Inflammatory macrophage treated with lipopolysaccharide for 1 hour (primary cell): ENCODE measurements around the gene PMEPA1.

Experiments used
- DNase-seq, 2 donors: peaks; one replicate each; pipeline ENCODE4 v3.0.0-alpha.2; 2020 to 2022

PMEPA1 gene

DNA sequence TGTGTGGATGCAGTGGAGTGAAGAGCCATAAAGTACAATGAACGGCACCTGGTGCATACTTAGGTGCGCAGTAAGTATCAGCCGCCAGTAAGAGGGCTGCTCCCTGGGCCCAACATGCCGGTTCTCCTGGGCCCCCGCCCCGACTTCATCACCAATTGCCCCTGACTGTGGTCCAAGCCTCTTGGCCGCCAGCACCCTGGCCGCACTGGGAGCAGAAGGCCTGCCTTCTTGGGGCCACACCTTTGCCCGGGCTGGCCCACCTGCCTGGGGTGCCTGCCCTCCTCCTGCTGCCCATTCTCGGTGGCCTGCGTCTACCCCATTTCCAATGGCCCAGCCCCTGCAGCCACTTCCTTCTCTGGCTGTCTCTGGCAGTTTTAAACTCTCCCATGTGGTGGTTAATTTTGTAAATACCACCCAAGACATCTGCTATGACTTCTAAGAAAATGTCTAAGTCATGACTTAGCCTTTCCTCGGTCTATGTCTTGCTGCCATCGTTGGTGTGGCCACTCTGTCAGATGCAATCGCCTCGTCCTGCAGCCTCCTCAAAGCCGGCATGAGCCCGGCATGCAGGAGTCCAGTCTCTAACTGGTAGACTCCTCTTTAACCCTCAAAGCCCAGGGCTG lies 36.8 kb downstream of the PMEPA1 start:
- DNase-seq, result no peak

DNA sequence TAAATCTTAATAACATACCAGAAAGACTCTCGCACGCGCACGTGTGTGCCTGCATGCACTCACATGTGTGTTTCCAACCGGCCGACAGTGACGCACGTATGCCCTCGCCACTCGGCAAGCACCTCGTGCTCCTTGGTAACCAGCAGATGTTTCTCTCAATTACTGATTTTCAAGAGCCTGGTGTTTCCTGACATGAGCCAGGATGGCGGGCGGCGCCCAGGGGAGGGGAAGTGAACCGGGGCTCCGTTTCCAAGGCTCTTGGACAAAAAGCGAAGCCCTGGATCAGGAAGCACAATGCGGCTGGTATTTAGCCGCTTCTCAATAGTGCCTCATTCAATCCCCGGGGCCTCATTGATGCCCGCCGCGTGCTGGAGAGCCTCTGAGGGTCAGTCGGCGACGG lies 37.7 kb downstream of the PMEPA1 start:
- DNase-seq, result peak; percentile 2 to 26

- DNase-seq, result peak; percentile 14 to 15
Observed at GRCh38 chr20:57671662-57672061, 38.2 kb downstream of the PMEPA1 start.

GRCh38 chr20:57671072-57671391 lies 38.8 kb downstream of the PMEPA1 start:
- DNase-seq, result no peak

- no peak for DNase-seq
Observed at GRCh38 chr20:57670288-57671071, 39.3 kb downstream of the PMEPA1 start.

- no peak for DNase-seq
Observed at GRCh38 chr20:57669632-57670031, 40.2 kb downstream of the PMEPA1 start.

GRCh38 chr20:57667924-57668782 lies 41.7 kb downstream of the PMEPA1 start:
- no peak for DNase-seq

DNA sequence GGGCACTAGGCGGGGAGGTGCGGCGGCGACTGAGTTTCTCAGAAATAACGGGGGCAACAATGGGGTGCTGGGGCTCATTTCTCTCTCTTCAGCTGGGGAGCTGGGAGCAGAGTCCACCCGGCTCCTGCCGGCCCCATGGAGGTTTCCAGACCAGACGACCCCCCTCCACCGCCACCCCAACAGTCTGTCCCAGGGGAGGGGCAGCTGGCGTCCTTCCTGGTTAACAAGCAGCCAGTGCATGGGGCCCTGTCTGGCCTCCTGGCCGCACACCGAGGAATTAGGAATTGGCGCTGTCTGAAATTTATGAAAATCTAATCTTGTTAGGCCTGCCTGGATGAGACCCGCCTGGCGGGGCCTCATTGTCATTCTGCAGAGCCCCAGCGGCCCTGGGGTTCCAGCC lies 42.4 kb downstream of the PMEPA1 start:
- DNase-seq, result no peak

- no peak for DNase-seq
Observed at GRCh38 chr20:57666834-57667157, 43.0 kb downstream of the PMEPA1 start.

- no peak for DNase-seq
Observed at GRCh38 chr20:57666106-57666833, 43.5 kb downstream of the PMEPA1 start.

- DNase-seq, result no peak
Observed at GRCh38 chr20:57665589-57665971, 44.2 kb downstream of the PMEPA1 start.

- no peak for DNase-seq
Observed at GRCh38 chr20:57664924-57665588, 44.8 kb downstream of the PMEPA1 start.

DNA sequence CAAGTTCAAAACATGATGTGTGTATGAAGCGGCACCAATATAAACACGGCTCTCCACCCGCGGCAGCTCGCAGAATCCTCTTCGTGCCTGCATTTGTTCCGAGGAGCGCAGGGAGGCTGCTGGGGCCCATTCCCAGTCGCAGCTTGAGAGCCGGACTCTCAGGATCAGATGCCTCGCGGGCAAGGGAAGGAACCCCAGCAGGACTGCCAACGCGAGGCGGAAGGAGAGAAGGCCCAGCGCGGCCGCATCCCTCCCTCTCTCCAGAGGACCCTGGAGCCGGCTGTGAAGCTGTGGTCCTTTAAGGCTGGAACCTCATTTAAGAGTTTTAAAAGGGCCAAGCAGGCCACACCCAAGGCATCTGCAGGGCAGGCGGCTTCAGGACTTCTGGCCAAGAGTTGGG lies 45.3 kb downstream of the PMEPA1 start:
- DNase-seq, result no peak

DNA sequence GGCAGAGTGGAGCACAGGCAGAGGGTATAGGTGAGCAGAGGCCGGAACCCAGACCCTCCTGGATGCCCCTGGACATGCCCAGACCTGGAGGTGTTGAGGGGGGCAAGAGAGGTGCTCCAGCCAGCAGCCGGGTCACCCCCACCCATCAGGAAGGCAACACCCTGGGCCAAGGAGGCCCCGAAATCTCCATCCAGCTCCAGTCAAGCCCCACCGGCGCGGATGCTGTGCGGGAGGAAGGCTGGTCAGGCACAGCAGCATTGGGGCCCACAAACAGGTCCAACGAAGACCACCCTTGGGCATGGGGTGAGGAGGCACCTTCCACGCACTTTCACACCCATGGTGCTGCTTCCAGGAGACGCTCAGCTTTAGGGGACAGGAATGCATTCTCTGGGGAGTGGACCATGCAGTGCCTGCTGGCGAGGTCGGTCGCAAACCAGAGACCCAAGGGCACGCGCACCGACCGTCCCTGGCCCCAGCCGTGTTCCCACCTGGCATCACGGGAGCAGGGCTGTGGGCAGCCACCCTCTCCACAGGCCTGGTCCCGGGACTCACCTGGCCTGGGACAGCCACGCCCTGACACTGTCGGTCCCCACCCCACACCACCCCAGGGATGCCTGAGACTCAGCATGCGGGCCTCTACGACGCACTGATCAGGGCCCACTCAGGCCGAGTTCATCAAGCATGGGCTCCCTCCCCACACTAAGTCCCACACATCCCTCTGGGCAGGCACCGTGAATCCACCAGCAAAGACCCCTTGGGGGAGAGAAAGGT lies 45.9 kb downstream of the PMEPA1 start:
- no peak for DNase-seq

DNA sequence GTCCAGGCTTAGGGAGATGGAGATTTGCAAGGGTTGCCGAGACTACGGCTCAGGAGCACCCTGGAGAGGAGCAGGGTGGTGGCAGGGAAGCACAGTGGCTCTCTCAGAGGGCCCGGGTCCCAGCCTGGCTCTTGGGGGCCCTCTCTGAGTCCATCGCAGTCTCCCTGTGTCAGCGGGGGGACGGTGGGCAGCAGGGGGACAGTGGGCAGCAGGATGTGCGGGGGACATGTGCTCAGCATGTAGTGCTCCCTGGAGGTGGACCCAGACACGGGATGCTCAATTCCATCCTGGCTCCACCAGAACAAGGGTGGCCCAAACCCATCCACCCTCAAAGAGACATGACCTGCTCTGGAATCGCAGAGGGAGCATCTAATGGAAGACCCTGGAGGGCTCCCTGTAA lies 46.6 kb downstream of the PMEPA1 start:
- no peak for DNase-seq

GRCh38 chr20:57662456-57663240 lies 47.2 kb downstream of the PMEPA1 start:
- no peak for DNase-seq

GRCh38 chr20:57661746-57662455 lies 47.9 kb downstream of the PMEPA1 start:
- no peak for DNase-seq

GRCh38 chr20:57660922-57661745 lies 48.7 kb downstream of the PMEPA1 start:
- DNase-seq, result no peak

GRCh38 chr20:57660181-57660921 lies 49.5 kb downstream of the PMEPA1 start:
- DNase-seq, result no peak
